H1 (cell line): Measurements from ENCODE around the gene ZC3HAV1.

Experiments used
- ATF3 ChIP-seq: IDR thresholded peaks from 2 replicates; pipeline ENCODE4 v1.6.1; 2011; ENCODE audit warnings: low read depth, mild to moderate bottlenecking, low read length; ENCODE audit not compliant: insufficient read depth
- BRCA1 ChIP-seq: IDR thresholded peaks from 2 replicates; pipeline ENCODE4 v1.6.1; 2012; ENCODE audit warnings: low read depth, low read length, improper control_type of control experiment
- CEBPB ChIP-seq: IDR thresholded peaks from 2 replicates; pipeline ENCODE4 v1.6.1; 2012; ENCODE audit warnings: low read depth, low read length
- CTCF ChIP-seq, 3 experiments: IDR thresholded peaks; 1 replicate in 2 of 3; 2 replicates in 1 of 3; pipeline versions ENCODE4 v1.5.1 to v1.6.1; 2011; ENCODE audit warnings: low read length in 3 of 3, mild to moderate bottlenecking in 3 of 3, inconsistent platforms in 2 of 3, low read depth in 1 of 3, moderate library complexity in 1 of 3; ENCODE audit not compliant: insufficient read depth in 1 of 3; ENCODE audit errors: control extremely low read depth in 1 of 3
- EP300 ChIP-seq, 2 experiments: IDR thresholded peaks; 1 replicate in 1 of 2; 2 replicates in 1 of 2; pipeline ENCODE4 v1.6.1; 2011 to 2012; ENCODE audit warnings: low read depth in 2 of 2, low read length in 2 of 2, mild to moderate bottlenecking in 2 of 2, borderline replicate concordance in 1 of 2, inconsistent platforms in 1 of 2, moderate library complexity in 1 of 2
- FOSL1 ChIP-seq: IDR thresholded peaks from 2 replicates; pipeline ENCODE4 v1.6.1; 2011; ENCODE audit warnings: mild to moderate bottlenecking, low read depth, low read length, moderate library complexity; ENCODE audit not compliant: insufficient read depth
- GABPA ChIP-seq: IDR thresholded peaks from 2 replicates; pipeline ENCODE4 v1.6.1; 2011; ENCODE audit warnings: mild to moderate bottlenecking, low read length, moderate library complexity, borderline replicate concordance; ENCODE audit not compliant: insufficient read depth
- JUND ChIP-seq: IDR thresholded peaks from 2 replicates; pipeline ENCODE4 v1.6.1; 2011; ENCODE audit warnings: mild to moderate bottlenecking, improper control_type of control experiment, low read length
- MAX ChIP-seq: IDR thresholded peaks from 2 replicates; pipeline ENCODE4 v1.6.1; 2012; ENCODE audit warnings: inconsistent platforms
- POLR2AphosphoS5 ChIP-seq: IDR thresholded peaks from 2 replicates; pipeline ENCODE4 v1.6.1; 2011; ENCODE audit warnings: low read depth, low read length
- USF2 ChIP-seq: IDR thresholded peaks from 2 replicates; pipeline ENCODE4 v1.6.1; 2011; ENCODE audit warnings: low read length, improper control_type of control experiment

- TF ChIP-seq JUND (no peak), BRCA1 (no peak), ATF3 (no peak), EP300 (IDR thresholded peaks at IDR 0.05; ENCODE audit: borderline replicate concordance in 1 of 2, low read depth in 2 of 2, low read length in 2 of 2) (no peak), CTCF (IDR thresholded peaks at IDR 0.05; ENCODE audit: control extremely low read depth in 1 of 3, insufficient read depth in 1 of 3, low read depth in 1 of 3, low read length in 3 of 3) (peak; percentile 35 to 75 (median 70)), MAX (no peak), POLR2AphosphoS5 (no peak), CEBPB (no peak), FOSL1 (no peak), USF2 (no peak), GABPA (no peak)
These were observed 92.5 kb downstream of the ZC3HAV1 start for GRCh38 chr7:139016931-139017511.
